ES-I3 (cell line): ENCODE results near the gene SPSB1.

Experiments
- H3K36me3 ChIP-seq: 2 replicates; pipeline ENCODE4 v1.6.1; 2013; ENCODE audit warnings: mild to moderate bottlenecking, low read length, control low read depth, moderate library complexity; ENCODE audit not compliant: insufficient read depth
- H3K4me1 ChIP-seq: 2 replicates; pipeline ENCODE4 v1.6.1; 2013; ENCODE audit warnings: mild to moderate bottlenecking, control low read depth, low read length; ENCODE audit not compliant: insufficient read depth
- H3K9ac ChIP-seq: 2 replicates; pipeline ENCODE4 v1.6.1; 2013; ENCODE audit warnings: low read depth, mild to moderate bottlenecking, low read length, moderate library complexity
- H3K9me3 ChIP-seq: 2 replicates; pipeline ENCODE4 v1.6.1; 2013; ENCODE audit warnings: mild to moderate bottlenecking, low read length, moderate library complexity; ENCODE audit not compliant: control insufficient read depth, insufficient read depth

SPSB1 gene

DNA sequence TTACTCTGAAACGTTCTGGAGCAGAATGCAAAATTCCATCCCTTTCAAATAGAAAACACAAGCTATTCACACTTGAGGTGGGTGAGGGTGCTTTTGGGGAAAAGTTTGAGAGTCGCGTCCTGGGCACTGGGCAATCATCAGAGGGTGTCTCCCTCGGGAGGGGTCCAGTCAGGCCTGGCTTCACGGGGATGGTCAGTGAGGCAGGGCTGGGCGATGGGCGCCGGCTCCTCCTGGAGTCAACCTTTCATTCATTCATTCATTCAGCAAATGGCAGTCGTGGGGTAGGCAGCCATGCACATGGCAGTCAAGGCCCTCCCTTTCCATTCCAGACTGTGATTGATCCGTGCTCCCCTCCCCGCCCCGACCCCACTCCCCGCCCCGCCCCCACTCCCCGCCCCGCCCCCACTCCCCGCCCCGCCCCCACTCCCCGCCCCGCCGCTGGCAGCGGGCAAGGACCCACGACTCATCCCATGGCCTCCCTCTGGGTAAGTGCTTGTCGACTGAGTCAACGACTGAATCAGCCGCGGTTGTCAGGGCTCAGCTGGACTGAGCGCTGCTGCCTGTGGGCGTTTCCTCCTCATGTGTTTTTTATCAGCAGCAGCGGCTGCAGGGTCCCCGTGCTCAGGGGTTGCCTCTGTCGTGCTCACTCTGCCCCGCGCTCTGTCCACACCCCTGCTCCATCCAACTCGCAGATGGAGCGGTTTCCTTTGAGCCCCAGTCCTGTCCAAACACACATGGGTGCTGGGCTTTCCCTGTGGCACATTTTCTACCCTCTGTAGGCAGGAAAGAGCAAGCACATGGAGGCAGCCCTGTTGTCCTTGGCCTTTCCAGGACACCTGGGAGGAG is 12.5 kb upstream of the SPSB1 start:
- Histone ChIP-seq H3K9me3 (0 out of 2 replicates have a peak, but pooled peaks cover 4% of the 10 kb centered on the region), H3K9ac (no peak overlapping the region; the same call in 1 of the 2 replicates), H3K4me1 (peaks cover 20% of the 10 kb centered on the region; the same call in 1 of the 2 replicates), H3K36me3 (no peaks in the 10 kb centered on the region)

- 0 out of 2 replicates have a peak, but pooled peaks cover 4% of the 10 kb centered on the region for H3K9me3 ChIP-seq
- H3K36me3 ChIP-seq, result no peaks in the 10 kb centered on the region
- peaks cover 11% of the 10 kb centered on the region; the same call in 1 of the 2 replicates for H3K4me1 ChIP-seq
- no peak overlapping the region for H3K9ac ChIP-seq
Measured at GRCh38 chr1:9281071-9281827, 11.4 kb upstream of the SPSB1 start.

DNA sequence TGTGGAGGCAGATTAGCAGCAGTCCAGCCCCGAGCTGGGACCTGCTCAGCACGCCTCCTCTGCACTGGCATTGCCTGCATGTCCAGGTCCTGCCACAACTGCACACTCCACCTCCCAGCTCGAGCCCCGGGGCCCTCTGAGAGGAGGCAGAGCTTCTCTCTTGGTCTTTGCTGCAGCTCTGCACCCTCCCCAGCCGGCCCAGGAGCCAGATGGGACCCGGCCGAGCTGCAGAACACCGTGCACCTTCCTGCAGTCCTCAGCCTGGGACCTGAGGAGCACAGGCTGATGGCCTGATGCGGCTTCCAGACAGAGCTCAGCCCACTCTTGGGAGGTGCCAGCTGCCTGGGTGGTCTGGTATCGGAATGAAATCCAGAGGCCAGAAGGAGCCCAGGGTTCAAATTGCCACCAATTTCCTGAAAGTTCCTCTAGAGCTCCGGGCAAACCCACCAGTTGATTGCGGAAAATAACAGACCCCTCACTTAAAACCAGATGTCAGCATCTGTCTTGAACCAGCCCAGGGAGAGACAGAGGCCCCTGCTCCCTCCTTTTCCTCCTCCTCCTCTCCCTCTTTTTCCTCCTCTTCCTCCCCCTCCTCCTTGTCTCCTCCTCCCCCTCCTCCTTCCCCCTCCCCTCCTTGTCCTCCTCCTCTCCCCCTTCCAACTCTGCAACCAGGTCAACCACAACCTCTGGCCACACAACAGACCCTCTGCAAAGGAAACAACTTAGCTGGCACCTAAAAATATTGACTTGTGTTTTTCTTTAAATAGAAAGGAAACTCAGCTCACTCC is 10.6 kb upstream of the SPSB1 start:
- no peaks in the 10 kb centered on the region for H3K36me3 ChIP-seq
- H3K9ac ChIP-seq, result no peak overlapping the region
- H3K4me1 ChIP-seq, result peaks cover 11% of the 10 kb centered on the region; the same call in 1 of the 2 replicates
- H3K9me3 ChIP-seq, result 0 out of 2 replicates have a peak, but pooled peaks cover 4% of the 10 kb centered on the region

GRCh38 chr1:9282696-9282955 is 10.1 kb upstream of the SPSB1 start:
- Histone ChIP-seq H3K9me3 (0 out of 2 replicates have a peak, but pooled peaks cover 8% of the 10 kb centered on the region), H3K4me1 (peaks cover 11% of the 10 kb centered on the region; the same call in 1 of the 2 replicates), H3K9ac (no peak overlapping the region), H3K36me3 (no peaks in the 10 kb centered on the region)

DNA sequence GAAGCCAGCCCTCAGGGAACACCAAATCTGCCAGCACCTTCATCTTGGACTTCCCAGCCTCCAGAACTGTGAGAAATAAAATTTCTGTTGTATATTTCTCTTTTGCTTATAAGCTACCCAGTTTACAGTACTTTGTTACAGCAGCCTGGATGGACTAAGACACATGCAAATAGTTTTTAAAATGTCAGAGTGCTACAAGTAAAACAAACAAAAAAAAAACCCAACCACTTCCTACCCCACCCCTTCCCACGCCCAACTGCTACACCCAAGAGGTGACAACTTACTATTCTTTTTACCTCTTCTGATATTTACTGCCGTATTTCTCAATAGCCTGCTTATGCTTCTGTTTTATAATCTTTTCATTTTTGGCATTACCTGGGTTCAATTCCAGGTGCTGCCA is 8.6 kb upstream of the SPSB1 start:
- Histone ChIP-seq H3K9me3 (peaks cover 16% of the 10 kb centered on the region), H3K9ac (no peak overlapping the region), H3K36me3 (no peaks in the 10 kb centered on the region), H3K4me1 (peaks cover 9% of the 10 kb centered on the region; the same call in 1 of the 2 replicates)

DNA sequence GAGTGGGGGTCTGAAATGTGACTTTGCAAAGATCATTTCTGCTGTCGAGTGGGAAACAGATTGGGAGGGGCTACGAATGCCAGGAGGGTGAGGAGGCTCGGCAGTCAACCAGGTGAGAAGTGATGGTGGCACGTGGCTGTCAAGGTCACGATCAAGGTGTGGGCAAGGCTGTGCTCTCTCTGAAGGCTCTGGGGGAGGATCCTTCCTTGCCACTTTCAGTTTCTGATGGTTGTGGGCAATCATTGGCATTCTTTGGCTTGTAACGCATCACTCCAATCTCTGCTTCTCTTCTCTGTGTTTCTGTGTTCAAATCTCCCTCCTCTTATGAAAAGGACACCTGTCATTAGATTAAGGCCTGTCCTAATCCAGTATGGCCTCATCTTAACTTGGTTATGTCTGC is 6.1 kb upstream of the SPSB1 start:
- Histone ChIP-seq H3K9me3 (peaks cover 16% of the 10 kb centered on the region), H3K36me3 (no peaks in the 10 kb centered on the region), H3K4me1 (no peaks in the 10 kb centered on the region), H3K9ac (no peak overlapping the region)

DNA sequence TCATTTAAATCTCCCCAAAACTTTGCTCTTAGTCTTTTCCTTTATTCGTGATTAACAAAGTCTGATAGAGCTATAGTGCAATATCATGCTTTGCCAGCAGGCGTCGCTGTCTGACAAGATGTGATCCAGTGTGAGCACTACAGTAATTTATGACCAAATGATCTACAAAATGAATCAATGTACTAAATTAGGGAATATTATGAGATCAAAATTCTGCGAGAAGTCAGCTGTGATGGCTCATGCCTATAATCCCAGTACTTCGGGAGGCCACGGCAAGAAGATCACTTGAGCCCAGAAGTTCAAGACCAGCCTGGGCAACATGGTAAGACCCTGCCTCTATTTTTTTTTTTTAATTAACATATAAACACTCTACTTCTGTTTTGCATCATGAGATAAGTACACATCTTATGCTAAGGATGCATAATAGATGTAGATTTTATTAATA is 3.6 kb upstream of the SPSB1 start:
- H3K9ac ChIP-seq, result no peak overlapping the region
- no peaks in the 10 kb centered on the region for H3K36me3 ChIP-seq
- no peaks in the 10 kb centered on the region for H3K4me1 ChIP-seq
- H3K9me3 ChIP-seq, result peaks cover 16% of the 10 kb centered on the region

- Histone ChIP-seq H3K9ac (no peak overlapping the region), H3K9me3 (peaks cover 11% of the 10 kb centered on the region), H3K36me3 (no peaks in the 10 kb centered on the region), H3K4me1 (no peaks in the 10 kb centered on the region; the same call in 1 of the 2 replicates)
Measured at GRCh38 chr1:9289711-9290485, 2.8 kb upstream of the SPSB1 start.

- peaks cover 8% of the 10 kb centered on the region; the same call in 1 of the 2 replicates for H3K4me1 ChIP-seq
- H3K9ac ChIP-seq, result peak overlapping the region; percentile 46; the same call in 1 of the 2 replicates
- H3K9me3 ChIP-seq, result peaks cover 11% of the 10 kb centered on the region
- H3K36me3 ChIP-seq, result no peaks in the 10 kb centered on the region
Measured at GRCh38 chr1:9291914-9292360, 757 bp upstream of the SPSB1 start.

DNA sequence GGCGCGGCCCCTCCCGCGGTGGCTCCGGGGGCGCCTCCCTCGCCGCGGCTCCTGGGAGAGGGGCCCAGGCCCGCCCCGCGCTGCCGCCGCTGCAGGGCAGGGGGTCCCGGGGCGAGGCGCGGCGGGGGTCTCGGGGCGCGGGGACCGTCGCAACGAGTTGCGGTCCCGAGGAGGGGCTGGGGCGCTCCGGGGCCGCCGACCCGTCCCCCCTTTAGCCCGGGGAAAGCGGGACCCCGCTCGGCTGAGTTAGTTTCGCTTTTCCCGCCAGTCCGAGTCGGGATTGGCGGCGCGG is 493 bp downstream of the SPSB1 start:
- Histone ChIP-seq H3K36me3 (no peaks in the 10 kb centered on the region), H3K9me3 (peaks cover 4% of the 10 kb centered on the region; the same call in 1 of the 2 replicates), H3K9ac (peak overlapping the region; percentile 81; the same call in 1 of the 2 replicates), H3K4me1 (peaks cover 8% of the 10 kb centered on the region; the same call in 1 of the 2 replicates)

DNA sequence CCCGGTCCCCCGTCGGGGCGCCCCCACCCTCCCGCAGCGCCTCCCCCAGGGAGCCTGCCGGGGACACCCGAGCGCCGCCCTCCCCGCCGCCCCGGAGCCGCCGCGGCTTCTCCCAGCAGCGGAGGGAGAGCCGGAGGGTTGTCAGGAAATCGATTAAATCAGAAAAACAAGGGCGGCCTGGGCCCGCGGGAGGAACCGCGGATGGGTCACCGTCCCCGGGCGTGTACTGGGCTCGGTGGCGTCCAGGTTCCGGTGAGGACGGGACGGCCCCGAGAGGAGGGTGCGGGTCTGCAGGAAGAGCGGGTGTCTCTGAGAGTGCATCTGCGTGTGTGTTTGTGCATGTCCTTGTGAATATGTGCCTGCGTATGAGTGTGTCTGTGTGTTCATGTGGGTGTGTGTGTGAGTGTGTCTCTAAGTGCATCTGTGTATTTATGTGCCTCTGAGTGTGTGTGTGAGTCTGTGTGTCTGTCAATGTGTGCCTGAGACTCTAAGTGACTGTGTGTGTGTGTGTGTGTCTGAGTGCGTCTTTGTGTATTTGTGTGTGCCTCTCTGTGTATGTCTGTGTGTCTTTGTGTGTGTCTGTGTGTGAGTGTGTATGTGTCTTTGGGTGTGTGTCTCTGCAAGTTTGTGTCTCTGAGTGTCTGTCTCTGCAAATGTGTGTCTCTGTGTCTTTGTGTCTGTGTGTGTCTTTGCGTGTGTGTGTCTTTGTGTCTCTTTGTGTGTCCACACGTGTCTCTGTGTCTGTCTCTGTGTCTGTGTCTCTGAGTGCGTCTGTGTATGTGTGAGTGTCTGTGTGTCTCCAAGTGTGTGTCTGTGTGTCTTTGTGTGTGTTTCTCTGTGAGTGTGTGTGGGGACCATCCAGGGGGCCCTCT is 1.1 kb downstream of the SPSB1 start:
- Histone ChIP-seq H3K36me3 (no peaks in the 10 kb centered on the region), H3K9me3 (no peaks in the 10 kb centered on the region), H3K4me1 (peaks cover 8% of the 10 kb centered on the region; the same call in 1 of the 2 replicates), H3K9ac (peak overlapping the region; percentile 81)

DNA sequence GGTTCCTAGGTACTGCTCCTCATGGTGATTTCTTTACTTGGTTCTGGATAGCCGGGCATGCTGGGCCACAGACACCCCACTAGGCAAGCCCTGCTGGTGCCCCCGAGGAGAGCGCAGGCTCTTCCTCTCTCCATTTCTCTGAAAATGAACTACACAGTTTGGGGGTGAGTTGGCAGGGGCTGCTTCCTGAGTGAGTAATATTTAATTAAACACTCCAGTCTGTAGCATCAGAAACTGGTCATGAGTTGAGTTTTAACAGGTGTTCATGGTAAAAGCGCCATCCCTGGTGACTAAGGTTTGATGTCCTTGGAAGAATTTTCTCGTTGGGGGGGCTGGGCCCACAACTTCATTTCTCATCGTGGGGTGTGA is 1.7 kb downstream of the SPSB1 start:
- H3K36me3 ChIP-seq, result no peaks in the 10 kb centered on the region
- H3K4me1 ChIP-seq, result peaks cover 8% of the 10 kb centered on the region; the same call in 1 of the 2 replicates
- H3K9ac ChIP-seq, result peak overlapping the region; percentile 81; the same call in 1 of the 2 replicates
- no peaks in the 10 kb centered on the region for H3K9me3 ChIP-seq
